Hematopoietic multipotent progenitor cell treated with erythropoietin and hydrocortisone succinate and interleukin-3 and kit ligand, for 15 days (in vitro differentiated cells): ENCODE data around the gene CUL4A.
"Not testable (repeated sequence)": the region's sequence is repeated elsewhere in the genome, so short reads cannot be mapped to it uniquely, and the experiment has no call there.

Experiments
- DNase-seq: peaks from one replicate; pipeline ENCODE4 v3.0.0-alpha.2; 2015; ENCODE audit warnings: low spot score

Gene CUL4A

DNA sequence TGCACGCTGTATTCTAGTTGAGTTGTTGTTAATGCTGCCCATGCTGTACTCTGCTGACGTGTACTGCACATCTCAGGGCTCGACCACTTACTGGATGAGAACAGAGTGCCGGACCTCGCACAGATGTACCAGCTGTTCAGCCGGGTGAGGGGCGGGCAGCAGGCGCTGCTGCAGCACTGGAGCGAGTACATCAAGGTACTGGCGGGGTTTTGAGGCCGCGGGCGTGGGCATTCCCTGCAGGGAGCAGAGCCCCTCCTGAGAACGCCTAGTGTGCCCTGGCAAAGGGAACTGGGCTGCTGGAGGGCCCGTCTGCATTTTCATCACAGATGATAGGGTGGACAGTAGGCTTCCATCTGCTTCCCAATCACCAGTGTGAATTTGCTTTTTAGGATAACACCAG is 29.9 kb downstream of the CUL4A start:
- DNase-seq = no peak

DNA sequence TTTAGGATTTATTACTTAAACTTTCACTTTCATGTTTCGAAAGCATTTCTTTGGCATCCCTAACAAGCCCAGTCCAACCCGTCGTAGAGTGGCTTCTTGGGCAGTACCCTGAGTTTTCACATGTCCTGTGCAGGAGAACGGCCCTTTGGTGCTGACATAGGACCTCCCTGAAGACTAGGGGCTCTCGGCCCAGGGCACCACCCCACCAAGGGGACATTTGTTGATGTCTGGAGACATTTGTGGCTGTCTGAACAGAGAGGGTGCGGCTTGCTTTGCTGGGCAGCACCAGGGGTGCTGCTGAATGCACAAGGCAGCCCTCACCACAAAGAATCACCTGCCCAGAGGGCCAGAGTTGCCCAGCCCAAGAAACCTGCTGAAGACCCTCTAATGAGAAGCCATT is 30.6 kb downstream of the CUL4A start:
- DNase-seq = no peak

DNA sequence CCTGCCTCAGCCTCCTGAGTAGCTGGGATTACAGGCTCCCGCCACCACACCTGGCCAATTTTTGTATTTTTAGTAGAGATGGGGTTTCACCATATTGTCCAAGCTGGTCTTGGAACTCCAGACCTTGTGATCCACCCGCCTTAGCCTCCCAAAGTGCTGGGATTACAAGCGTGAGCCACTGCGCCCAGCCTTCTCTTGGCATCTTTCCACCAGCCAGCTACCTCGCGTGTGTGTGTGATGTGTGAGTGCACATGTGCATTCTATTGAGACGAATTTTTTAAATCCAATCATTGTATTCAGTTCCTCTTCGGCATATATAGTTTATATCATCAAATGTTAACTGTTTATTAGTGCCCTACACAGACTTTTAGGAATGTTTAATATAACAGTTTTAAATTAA is 32.2 kb downstream of the CUL4A start:
- not testable (repeated sequence) for DNase-seq

DNA sequence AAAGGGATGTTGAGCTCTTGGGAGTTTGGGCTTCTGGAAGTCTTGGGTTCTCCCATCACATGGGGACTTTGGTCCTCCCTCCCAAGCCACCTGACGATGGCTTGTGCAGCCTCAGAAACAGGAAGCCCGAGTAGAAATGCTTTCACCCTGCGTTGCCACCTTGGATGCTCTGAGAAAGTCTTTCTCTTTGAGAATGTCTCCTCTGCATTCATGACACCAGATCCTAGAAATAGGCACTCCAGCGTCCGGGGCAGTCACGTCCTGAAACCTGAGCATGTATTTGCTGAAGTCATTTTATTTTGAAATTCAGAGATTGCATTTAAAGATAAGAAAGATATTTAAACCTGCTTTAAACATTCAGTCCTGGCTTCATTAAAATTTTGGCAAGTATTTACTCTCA is 34.4 kb downstream of the CUL4A start:
- DNase-seq = no peak

DNA sequence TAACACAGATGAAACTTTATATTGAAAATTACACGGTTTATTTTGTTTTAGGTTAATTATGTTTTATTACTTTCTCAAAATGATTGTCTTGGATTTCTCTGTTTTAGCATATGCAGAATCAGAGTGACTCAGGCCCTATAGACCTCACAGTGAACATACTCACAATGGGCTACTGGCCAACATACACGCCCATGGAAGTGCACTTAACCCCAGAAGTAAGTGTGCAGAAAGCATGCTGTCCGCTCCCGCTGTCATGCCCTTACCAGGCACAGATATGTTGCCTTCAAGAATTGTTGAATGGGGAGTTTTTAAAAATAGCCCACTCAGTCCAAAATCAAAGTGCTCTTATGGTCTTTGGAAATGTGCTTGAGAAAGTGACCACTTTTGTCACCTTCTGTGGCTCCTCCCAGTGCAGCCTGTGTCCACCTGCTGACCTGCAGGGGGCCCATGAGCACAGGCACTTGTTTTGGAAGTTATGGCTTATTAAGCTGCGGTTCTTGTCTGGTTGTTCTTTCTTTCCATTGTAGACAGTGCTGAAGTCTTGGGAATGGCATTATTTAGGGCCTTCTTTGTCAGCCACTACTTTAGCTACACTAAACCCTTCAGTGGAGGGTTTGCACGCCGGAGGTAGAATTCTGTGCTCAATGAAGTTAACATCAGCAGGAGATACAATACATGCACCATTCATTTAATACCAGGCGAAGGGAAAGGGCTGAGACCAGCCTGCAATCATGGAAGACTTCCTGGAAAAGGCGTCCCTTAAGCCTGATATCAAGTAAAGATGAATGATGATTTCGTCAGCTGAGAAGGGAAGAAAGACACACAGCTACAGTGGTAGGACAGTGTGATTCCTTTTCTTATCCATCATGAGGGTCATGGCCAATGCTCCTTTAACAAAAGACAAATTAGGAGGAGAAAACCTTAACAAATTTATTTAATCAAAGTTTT is 36.7 kb downstream of the CUL4A start:
- no peak for DNase-seq

DNA sequence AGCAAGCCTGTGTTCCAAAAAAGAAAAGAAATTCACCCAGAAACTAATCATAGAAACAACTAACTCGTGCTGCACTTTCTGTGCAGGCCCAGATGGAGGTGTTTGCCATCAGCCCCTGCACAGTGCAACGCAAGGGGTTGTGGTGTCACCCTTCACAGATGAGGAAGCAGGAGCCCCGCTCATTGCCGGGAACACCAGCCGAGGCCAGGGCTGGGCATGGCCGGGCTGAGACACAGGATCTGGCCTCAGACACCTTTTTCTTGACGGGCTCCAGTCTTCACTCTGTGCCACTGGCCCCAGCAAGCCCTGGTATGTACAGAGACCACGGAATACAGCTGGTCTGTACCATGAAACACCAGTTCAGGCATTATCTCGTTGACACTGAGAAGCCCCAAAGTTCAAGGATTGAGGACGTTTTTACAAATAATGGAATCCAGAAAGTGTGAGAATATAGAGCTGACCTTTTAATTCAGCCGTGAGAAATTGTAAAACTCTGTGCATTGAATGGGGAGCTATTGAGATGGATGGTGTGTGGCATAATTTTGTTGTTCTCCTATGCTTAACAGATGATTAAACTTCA is 43.2 kb downstream of the CUL4A start:
- DNase-seq = no peak

DNA sequence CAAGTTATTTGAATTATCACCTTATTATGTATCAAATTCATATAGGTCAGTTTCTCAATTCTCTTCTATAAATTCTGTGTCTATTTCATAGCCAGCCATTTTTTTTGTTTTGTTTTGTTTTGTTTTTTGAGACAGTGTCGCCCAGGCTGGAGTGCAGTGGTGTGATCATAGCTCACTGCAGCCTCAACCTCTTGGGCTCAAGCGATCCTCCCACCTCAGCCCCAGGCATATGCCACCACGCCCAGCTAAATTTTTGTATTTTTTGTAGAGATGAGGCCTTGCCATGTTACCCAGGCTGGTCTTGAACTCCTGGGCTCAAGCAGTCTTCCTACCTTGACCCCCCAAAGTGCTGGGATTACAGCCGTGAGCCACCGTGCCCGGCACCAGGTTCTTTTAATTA is 48.5 kb downstream of the CUL4A start:
- not testable (repeated sequence) for DNase-seq

DNA sequence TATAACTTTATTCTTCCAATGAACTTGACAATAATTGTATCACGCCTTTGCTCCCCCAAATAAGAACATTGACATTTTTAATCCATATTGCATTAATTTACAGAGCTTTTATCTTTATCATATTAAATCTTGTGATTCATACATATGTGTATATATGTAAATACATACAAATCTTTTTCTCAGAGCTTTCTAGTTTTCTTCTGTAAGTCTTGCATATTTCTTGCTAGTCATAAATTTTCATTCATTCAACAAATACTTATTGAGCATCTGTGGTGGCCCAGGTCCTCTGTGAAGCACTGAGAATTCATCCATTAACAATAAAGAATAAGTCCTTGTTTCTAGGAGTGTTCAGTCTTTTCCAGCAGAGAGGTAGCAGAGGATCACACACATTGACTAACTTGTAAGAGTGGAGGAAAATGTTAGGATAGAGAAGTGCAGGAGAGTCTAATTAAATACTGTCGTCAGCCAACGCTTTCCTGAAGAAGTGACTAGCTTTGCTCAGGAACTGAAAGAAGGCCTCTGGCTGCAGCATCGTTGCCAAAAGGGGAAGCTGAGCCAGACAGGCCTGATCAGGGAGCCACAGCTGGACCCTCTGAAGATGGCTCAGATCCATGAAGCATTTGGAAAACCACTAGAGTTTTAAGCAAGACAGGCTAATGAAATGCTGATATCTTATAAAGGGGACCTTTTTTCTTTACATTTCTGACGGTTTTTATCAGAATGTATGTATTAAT is 49.1 kb downstream of the CUL4A start:
- no peak for DNase-seq

DNA sequence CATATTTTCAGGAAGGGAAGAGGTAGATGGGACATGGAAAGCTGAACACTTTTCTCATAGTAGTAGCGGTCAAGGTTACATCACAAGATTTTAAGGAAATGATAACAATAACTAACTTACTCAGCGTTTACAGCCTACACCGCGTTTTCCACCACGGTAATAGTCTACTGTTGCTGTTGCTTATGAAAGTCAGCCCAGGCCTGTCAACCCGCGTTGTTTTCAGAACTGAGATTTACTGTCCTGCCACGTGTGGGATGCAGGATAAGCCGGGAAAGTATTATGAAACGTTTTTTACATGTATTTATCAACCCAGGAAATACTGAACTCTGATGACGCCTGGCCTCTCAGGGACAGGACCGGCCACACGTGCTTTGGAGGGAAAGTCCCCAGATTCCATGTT is 51.6 kb downstream of the CUL4A start:
- DNase-seq = no peak

DNA sequence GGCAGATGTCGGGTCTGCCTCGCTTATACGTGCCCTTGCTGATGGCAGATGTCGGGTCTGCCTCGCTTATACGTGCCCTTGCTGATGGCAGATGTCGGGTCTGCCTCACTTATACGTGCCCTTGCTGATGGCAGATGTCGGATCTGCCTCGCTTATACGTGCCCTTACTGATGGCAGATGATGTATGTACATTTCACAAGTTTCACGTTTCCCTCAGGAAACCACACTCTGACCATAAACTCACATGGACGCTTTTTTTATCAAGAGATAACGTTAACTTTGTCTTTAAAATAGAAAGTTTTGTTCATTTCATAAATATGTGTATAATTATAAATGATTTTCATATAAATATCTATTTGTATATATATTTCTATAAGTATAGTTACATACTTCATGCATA is 53.6 kb downstream of the CUL4A start:
- not testable (repeated sequence) for DNase-seq

DNA sequence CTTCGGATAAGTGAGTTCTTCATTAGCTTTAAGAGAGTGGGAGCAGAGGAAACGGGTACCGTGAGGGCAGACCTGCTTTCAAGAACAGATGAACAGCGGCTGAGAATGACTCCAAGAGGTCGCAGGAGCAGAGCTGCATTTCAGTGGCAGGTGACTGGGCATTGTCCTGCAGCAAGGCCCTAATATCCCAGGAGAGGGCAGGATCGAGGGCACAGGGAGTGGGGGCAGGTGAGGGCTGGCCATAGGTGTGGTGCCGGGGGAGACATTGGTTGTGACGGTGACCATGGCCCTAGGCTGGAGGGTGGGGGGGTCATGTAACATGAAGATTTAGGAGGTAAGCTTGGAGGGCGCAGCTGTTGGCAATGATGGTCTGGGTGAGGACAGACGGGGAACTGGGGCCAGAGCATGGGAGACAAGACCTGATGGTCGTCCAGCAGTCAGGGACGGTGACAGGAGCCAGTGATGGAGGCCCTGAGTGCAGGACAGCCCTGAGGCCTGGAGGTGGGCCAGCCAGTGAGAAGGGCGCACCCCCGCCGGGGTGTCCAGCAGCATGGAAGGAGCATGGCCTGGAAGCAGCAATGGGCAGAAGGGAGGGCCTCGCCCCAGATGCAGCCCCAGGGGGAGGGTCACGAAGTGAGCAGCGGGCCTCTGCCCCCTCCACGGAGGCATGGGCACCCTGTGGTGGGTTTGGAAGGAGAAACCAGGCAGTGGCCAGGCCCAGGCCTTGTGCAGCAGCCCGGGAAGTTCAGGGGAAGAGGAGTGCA is 58.4 kb downstream of the CUL4A start:
- no peak for DNase-seq

DNA sequence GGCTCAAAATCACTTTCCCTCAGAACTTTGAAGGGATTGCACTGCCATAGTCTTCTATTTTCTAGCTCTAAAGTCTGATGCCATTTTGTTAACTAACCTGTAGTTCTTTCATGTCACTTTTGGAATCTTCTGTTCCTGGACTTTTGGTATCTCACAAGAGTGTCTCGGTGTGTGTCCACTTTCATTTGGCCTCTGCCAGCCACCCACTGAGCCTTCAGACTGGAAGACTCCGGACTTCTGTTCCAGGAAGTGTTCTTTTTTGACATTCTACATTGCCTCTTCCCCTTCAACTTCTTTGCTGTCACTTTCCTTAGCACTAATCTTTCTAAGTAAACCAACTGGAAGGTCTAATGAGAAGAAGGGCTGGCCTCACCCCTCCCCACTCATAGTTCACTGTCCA is 62.6 kb downstream of the CUL4A start:
- no peak for DNase-seq

DNA sequence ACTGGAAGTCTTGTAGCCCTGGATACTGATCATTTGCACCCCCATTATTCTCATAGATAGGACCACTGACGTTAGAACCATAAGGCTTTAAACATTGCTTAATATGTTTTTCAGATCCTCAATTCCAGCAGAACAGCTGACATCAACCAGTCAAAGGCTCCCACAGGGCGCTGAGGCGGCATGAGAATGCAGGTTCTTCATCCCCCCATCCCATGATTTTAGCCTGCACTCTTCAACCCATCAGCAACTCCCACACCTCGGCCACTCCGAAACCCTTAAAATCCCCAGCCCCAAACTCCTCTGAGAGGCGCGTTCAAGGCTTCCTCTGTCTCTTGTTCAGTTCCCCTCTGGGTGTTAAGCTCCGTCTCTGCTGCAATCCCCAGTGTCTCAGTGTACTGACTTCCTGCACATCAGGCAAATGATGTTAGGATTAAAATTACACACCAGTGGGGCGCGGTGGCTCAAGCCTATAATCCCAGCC is 63.3 kb downstream of the CUL4A start:
- DNase-seq = no peak

DNA sequence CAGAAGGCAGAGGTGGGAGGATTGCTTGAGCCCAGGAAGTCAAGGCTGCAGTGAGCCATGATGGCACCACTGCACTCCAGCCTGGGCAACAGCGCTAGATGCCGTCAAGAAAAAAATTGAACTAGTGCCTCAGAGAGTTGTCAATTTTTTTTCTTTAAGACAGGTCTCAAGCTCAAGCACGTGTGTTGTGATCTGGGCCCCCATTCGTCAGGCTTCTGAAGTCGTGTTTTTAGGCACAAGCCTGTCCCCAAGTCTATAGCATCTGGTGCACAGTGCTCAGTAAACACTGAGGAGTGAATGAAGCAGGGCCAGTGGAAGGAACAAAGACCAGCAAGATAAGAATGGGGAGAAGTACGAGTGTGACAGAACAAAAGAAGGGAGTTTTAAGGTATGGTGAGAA is 63.9 kb downstream of the CUL4A start:
- DNase-seq = no peak

DNA sequence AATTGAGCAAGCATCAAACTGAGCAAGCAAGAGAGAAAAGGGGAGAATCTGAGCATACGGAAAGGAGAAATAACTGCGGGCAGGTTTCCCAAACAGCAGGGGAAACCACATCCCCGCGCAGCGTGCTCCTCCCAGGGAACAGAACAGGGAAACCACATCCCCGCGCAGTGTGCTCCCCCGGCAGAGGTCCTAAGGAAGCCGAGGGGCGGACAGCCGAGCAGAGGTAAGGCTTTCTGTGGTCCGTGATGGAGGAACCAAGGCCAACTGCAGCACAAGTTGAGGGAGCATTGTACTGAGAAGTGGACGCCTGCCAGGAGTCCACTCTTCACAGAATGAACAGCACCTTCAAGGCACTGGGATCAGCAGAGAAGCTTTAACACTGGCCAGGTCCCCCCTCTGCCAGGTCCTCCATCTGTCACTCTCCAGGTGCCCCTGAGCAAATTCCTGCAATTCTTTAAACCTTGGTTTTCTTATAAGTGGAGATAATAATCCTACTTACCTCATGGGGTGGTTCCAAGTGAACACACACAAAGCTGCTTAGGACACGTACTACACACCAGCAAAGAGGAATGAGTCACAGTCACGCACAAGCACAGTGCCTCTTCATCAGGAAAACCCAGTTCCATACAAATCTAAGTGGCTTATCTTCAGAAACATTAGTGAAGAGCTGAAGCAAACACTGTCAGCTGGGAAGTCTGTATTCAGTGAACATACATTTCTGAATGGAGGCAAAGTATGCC is 64.6 kb downstream of the CUL4A start:
- DNase-seq = no peak

DNA sequence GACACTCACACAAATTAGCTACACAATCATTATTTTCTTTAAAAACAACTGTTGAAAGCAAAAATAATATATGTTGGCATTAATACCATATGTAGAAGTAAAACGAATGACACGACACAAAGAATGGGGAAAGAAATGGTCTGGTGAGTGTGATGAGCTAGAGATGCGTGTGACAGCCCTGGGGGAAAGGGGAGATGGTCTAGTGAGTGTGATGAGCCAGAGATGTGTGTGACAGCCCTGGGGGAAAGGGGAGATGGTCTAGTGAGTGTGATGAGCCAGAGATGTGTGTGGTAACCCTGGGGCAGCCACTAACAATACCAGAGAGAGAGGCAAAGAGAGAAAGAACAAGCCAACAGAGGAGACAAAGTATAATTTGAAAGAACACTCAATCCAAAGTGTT is 65.3 kb downstream of the CUL4A start:
- no peak for DNase-seq

DNA sequence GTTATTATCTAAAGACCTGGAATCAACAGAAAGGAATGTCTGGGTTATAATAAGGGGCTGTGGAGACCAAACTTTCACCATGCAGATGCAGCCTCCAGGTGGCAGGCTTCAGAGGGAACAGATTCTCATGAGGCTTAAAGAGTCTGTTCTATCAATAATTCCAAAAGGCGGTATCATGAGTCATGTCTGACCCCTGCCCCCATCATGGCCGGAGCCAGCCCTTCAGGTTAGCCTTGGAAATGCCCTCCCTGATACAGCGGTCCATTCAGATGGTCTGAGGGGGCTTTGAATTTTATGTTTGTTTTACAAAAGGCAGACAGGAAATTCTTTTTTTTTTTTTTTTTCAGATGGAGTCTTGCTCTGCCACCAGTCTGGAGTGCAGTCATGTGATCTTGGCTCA is 66.0 kb downstream of the CUL4A start:
- no peak for DNase-seq

DNA sequence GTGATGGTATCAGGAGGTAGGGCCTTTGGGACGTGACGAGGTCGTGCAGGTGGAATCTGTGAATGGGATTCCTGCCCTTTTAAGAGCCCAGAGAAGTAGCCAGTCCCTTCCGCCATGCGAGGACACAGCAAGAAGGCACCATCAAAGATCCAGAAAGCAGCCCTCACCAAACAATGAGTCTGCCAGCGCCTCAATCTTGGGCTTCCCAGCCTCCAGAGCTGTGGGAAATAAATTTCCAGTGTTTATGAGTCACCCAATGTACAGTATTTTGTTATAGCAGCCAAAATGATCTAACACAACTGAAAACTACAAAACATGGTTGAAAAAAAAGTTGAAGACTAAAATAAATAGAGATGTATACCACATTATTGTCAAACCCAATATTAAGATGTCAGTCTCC is 70.7 kb downstream of the CUL4A start:
- DNase-seq = no peak

DNA sequence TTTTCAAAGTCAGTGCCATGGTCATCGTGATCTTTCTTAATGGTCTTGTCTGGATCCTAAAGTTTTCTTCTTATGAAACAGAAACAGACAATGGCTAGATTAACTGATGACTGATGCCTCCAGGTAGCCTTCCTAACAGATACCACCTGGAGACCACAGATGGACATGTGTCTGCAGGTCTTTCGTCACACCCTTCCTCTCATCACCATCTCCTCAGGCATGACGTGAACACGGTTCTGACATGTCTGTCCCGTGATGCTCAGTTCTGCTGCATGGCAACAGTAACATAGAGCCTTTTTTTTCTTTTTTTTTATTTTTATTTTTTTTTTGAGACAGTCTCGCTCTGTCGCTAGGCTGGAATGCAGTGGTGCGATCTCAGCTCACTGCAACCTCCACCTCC is 74.5 kb downstream of the CUL4A start:
- no peak for DNase-seq

DNA sequence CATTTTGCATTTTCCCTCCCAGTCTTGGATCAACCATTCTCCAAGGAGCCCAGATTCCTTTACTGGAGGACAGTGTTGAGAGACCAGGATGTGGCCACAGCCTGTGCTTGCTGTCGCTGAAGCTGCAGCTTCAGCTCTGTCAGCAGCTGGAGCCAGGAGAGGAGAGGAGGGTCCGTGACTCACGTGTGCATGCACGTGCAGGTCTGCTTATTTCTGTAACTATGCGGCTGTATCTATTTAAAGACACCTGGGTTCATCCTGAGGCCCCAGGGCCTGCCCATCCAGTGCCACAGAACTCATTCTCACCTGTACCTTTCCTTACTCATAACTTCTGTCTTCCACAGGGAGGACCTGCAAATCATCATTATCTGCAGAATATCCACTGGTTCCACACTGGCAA is 79.5 kb downstream of the CUL4A start:
- DNase-seq = no peak

DNA sequence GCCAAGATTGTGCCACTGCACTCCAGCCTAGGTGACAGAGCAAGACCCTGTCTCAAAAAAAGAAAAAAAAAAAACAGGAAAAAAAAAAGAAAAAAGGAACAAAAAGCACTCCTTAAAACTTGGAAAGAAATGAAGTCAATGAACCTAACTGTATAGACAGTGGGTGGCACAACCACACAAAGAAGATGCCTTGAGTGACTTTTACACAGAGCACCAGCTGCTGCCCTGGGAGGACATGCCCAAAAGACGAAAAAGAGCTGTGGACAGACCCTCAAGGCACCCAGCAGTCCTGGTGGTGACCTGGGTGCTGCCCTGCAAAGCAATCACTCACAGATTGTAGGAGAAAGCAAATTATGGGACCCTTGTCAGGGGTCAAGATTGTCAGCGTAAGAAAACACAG is 81.7 kb downstream of the CUL4A start:
- no peak for DNase-seq
